ENCODE measurements around the gene DOC2A.

DNA sequence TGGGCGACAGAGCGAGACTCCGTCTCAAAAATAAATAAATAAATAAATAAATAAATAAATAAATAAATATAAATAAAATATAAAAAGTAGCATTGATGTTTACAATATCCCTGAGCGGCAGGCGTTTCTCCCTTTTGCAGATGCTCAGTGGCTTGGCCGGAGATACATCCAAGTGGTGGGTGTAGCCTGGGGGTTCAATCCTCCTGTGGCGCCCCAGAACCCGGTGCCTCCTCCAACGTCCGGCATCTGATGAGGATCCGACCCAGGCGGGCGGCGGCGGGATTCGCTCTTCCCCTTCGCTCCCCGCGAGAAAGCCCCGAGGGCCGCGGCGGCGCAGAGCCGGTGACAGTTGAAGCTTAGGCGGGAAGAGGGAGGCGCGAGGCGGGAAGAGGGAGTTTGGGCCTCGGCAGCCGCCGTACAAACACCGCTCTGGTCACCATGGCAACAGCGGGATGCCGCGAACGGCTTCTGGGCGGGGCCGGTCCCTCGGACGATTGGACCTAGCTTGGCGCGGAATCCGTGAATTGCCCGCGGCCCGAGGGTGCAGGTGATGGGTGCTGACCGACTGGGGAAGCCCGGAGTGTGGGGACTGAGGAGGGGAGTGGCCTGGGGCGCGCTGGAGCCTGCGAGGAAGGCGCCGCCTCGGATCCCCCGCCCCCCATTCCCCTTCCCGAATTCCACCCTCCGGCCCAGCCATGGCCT is 42.0 kb upstream of the DOC2A start:
- TF ChIP-seq, protein P1, sequence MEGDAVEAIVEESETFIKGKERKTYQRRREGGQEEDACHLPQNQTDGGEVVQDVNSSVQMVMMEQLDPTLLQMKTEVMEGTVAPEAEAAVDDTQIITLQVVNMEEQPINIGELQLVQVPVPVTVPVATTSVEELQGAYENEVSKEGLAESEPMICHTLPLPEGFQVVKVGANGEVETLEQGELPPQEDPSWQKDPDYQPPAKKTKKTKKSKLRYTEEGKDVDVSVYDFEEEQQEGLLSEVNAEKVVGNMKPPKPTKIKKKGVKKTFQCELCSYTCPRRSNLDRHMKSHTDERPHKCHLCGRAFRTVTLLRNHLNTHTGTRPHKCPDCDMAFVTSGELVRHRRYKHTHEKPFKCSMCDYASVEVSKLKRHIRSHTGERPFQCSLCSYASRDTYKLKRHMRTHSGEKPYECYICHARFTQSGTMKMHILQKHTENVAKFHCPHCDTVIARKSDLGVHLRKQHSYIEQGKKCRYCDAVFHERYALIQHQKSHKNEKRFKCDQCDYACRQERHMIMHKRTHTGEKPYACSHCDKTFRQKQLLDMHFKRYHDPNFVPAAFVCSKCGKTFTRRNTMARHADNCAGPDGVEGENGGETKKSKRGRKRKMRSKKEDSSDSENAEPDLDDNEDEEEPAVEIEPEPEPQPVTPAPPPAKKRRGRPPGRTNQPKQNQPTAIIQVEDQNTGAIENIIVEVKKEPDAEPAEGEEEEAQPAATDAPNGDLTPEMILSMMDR (IDR thresholded peaks at IDR 0.05), result no peak
- no peak for TF ChIP-seq EZH2phosphoT487 (IDR thresholded peaks at IDR 0.05)

All from neural progenitor cell (in vitro differentiated cells).